ENCODE data around the gene CYP2U1.

Gene CYP2U1

DNA sequence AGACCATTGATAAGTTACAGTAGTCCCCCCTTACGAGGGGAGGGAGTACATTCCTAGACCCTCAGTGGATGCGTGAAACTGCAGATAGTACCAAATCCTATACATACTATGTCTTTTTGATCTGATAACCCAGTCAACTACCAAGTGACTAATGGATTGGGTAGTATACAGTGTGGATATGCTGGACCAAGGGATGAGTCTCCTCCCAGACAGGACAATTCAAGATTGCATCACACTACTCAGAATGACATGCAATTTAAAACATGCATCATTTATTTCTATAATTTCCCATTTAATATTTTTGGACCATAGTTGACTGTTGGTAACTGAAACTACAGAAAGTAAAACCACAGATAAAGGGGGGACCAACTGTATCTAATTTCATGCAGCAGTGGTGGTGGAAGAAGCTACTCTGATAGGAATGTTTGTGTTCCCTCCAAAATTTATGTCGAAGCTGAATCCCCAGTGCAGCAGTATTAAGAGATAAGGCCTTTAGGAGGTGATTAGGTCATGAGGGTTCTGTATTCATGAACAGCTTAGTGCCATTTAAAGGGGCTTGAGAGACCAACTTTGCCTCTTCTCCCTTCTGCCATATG is 70.3 kb downstream of the CYP2U1 start:
- TF ChIP-seq, protein P1, sequence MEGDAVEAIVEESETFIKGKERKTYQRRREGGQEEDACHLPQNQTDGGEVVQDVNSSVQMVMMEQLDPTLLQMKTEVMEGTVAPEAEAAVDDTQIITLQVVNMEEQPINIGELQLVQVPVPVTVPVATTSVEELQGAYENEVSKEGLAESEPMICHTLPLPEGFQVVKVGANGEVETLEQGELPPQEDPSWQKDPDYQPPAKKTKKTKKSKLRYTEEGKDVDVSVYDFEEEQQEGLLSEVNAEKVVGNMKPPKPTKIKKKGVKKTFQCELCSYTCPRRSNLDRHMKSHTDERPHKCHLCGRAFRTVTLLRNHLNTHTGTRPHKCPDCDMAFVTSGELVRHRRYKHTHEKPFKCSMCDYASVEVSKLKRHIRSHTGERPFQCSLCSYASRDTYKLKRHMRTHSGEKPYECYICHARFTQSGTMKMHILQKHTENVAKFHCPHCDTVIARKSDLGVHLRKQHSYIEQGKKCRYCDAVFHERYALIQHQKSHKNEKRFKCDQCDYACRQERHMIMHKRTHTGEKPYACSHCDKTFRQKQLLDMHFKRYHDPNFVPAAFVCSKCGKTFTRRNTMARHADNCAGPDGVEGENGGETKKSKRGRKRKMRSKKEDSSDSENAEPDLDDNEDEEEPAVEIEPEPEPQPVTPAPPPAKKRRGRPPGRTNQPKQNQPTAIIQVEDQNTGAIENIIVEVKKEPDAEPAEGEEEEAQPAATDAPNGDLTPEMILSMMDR (conservative IDR thresholded peaks at IDR 0.05; ENCODE audit: control insufficient read depth, insufficient read depth, low read depth, low read length) = no peak
- peak; percentile 16 for DNase-seq (ENCODE audit: low read depth)
- no peak overlapping the region for H3K4me3 ChIP-seq (ENCODE audit: control insufficient read depth, low read depth, low read length)

Measured in fibroblast of mammary gland (primary cell).